ENCODE results near the gene TTC33.

Gene TTC33

GRCh38 chr5:40475561-40475960, 280.2 kb downstream of the TTC33 start:
- H3K4me3 ChIP-seq (ENCODE audit: low read depth, low read length) = no peak overlapping the region
- no peaks in the 10 kb centered on the region for H3K4me1 ChIP-seq (ENCODE audit: control insufficient read depth, insufficient read depth, low read length)
- H3K9ac ChIP-seq (ENCODE audit: low read depth, low read length) = no peak overlapping the region
- H3K27me3 ChIP-seq (ENCODE audit: control insufficient read depth, insufficient read depth, low read length) = no peaks in the 10 kb centered on the region
- H3K36me3 ChIP-seq (ENCODE audit: control insufficient read depth, insufficient read depth, low read length) = no peaks in the 10 kb centered on the region
- no peaks in the 10 kb centered on the region for H3K9me3 ChIP-seq (ENCODE audit: control insufficient read depth, insufficient read depth, low read length)

GRCh38 chr5:40474250-40474649, 281.5 kb downstream of the TTC33 start:
- Histone ChIP-seq H3K4me1 (ENCODE audit: control insufficient read depth, insufficient read depth, low read length) (no peaks in the 10 kb centered on the region), H3K27me3 (ENCODE audit: control insufficient read depth, insufficient read depth, low read length) (no peaks in the 10 kb centered on the region), H3K36me3 (ENCODE audit: control insufficient read depth, insufficient read depth, low read length) (no peaks in the 10 kb centered on the region), H3K4me3 (ENCODE audit: low read depth, low read length) (no peak overlapping the region), H3K9me3 (ENCODE audit: control insufficient read depth, insufficient read depth, low read length) (no peaks in the 10 kb centered on the region), H3K9ac (ENCODE audit: low read depth, low read length) (no peak overlapping the region)

GRCh38 chr5:40465416-40465815, 290.3 kb downstream of the TTC33 start:
- Histone ChIP-seq H3K4me3 (ENCODE audit: low read depth, low read length) (no peak overlapping the region), H3K27me3 (ENCODE audit: control insufficient read depth, insufficient read depth, low read length) (no peaks in the 10 kb centered on the region), H3K36me3 (ENCODE audit: control insufficient read depth, insufficient read depth, low read length) (no peaks in the 10 kb centered on the region), H3K4me1 (ENCODE audit: control insufficient read depth, insufficient read depth, low read length) (no peaks in the 10 kb centered on the region), H3K9me3 (ENCODE audit: control insufficient read depth, insufficient read depth, low read length) (no peaks in the 10 kb centered on the region), H3K9ac (ENCODE audit: low read depth, low read length) (no peak overlapping the region)

- Histone ChIP-seq H3K4me1 (ENCODE audit: control insufficient read depth, insufficient read depth, low read length) (no peaks in the 10 kb centered on the region), H3K4me3 (ENCODE audit: low read depth, low read length) (no peak overlapping the region), H3K9me3 (ENCODE audit: control insufficient read depth, insufficient read depth, low read length) (no peaks in the 10 kb centered on the region), H3K27me3 (ENCODE audit: control insufficient read depth, insufficient read depth, low read length) (no peaks in the 10 kb centered on the region), H3K36me3 (ENCODE audit: control insufficient read depth, insufficient read depth, low read length) (no peaks in the 10 kb centered on the region), H3K9ac (ENCODE audit: low read depth, low read length) (no peak overlapping the region)
These were observed 291.2 kb downstream of the TTC33 start for GRCh38 chr5:40464511-40464910.
